Mammary epithelial cell (primary cell): ENCODE measurements around the gene PARP8.

Experiments
- EZH2 ChIP-seq: IDR thresholded peaks from 2 replicates; pipeline ENCODE4 v1.6.1; 2012; ENCODE audit warnings: low read length, inconsistent platforms, borderline replicate concordance
- TF ChIP-seq, protein P1 (sequence below), 2 donors: IDR thresholded peaks in 1 of 2; conservative IDR thresholded peaks in 1 of 2; 2 replicates each; pipeline ENCODE4 v1.5.1; 2011 to 2012; ENCODE audit warnings: inconsistent platforms in 2 of 2, low read length in 2 of 2, mild to moderate bottlenecking in 2 of 2, control low read depth in 1 of 2, low read depth in 1 of 2; ENCODE audit not compliant: insufficient read depth in 1 of 2; ENCODE audit errors: extremely low read depth in 1 of 2

DNA sequence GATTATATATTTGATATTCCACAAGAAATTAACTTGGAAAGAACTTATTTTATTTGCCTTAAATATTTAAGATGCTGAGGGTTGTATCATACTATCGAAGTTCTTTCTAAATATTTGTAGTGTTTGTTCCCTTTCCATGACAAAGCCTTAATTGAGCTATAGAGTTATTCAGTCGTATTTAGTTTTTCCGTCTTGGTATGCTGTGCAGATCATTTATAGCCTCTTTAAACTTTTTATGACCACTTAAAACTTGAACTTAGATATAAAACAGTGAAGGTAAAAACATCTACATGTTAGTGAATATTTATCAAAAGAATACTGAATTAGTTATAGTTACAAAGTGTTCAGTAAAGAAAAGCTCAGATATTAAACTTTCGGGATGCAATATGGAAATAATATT is 74.4 kb downstream of the PARP8 start:
- TF ChIP-seq, protein P1, sequence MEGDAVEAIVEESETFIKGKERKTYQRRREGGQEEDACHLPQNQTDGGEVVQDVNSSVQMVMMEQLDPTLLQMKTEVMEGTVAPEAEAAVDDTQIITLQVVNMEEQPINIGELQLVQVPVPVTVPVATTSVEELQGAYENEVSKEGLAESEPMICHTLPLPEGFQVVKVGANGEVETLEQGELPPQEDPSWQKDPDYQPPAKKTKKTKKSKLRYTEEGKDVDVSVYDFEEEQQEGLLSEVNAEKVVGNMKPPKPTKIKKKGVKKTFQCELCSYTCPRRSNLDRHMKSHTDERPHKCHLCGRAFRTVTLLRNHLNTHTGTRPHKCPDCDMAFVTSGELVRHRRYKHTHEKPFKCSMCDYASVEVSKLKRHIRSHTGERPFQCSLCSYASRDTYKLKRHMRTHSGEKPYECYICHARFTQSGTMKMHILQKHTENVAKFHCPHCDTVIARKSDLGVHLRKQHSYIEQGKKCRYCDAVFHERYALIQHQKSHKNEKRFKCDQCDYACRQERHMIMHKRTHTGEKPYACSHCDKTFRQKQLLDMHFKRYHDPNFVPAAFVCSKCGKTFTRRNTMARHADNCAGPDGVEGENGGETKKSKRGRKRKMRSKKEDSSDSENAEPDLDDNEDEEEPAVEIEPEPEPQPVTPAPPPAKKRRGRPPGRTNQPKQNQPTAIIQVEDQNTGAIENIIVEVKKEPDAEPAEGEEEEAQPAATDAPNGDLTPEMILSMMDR (conservative IDR thresholded peaks at IDR 0.05 in 1 of 2, IDR thresholded peaks at IDR 0.05 in 1 of 2; ENCODE audit: extremely low read depth in 1 of 2, insufficient read depth in 1 of 2, low read depth in 1 of 2, low read length in 2 of 2) = no peak
- TF ChIP-seq EZH2 = no peak
